Measurements from ENCODE around the gene ETS1. TPM values are rescaled to one million over a fixed set of nuclear protein-coding genes. Genes with fewer than 3 reads are reported as not detected.
A peak's percentile ranks its signal among the peaks of the same experiment; 100 is the strongest.

ETS1 gene
- 88.0 TPM for total RNA-seq

GRCh38 chr11:128587415-128587814, at the start of gene ETS1:
ETS1 (minus strand) TSS chr11:128587558; CDS start chr11:128573130, 14,428 bp downstream.
- H3K4me1 ChIP-seq, result no peaks in the 10 kb centered on the region
- H3K9me3 ChIP-seq, result no peaks in the 10 kb centered on the region
- DNase-seq (ENCODE audit: low spot score in 2 of 2), result no peak
- no peak for TF ChIP-seq CTCF (IDR thresholded peaks at IDR 0.05)
- H3K4me3 ChIP-seq, result peak within 1 kb of the TSS in 1 of 2 donors; percentile 1
- H3K27me3 ChIP-seq, result no peaks in the 10 kb centered on the region
- intact Hi-C loops (cut with DNase I), result no loop called here
- no peak within 1 kb of the TSS for H3K27ac ChIP-seq
- no peaks in the 10 kb centered on the region for H3K36me3 ChIP-seq

GRCh38 chr11:128634395-128634794, 47.0 kb upstream of the ETS1 start:
- Histone ChIP-seq H3K9me3 (no peaks in the 10 kb centered on the region), H3K36me3 (no peaks in the 10 kb centered on the region), H3K4me3 (no peak overlapping the region), H3K27ac (no peak overlapping the region), H3K4me1 (no peaks in the 10 kb centered on the region), H3K27me3 (no peaks in the 10 kb centered on the region)
- no peak for TF ChIP-seq CTCF (IDR thresholded peaks at IDR 0.05)
- intact Hi-C loops (cut with DNase I), result loop anchor here (5.0 kb wide), 3 partner anchors 297 to 602 kb away; no protein-coding TSS in a partner anchor
- DNase-seq (ENCODE audit: low spot score in 2 of 2), result no peak

- Histone ChIP-seq H3K36me3 (no peaks in the 10 kb centered on the region), H3K4me3 (no peak overlapping the region), H3K4me1 (no peaks in the 10 kb centered on the region), H3K27ac (no peak overlapping the region), H3K27me3 (no peaks in the 10 kb centered on the region), H3K9me3 (no peaks in the 10 kb centered on the region)
- TF ChIP-seq CTCF (IDR thresholded peaks at IDR 0.05), result no peak
- intact Hi-C loops (cut with DNase I), result loop anchor here (5.0 kb wide), 3 partner anchors 296 to 601 kb away; no protein-coding TSS in a partner anchor
- DNase-seq (ENCODE audit: low spot score in 2 of 2), result no peak
Measured at GRCh38 chr11:128633384-128633965, 46.1 kb upstream of the ETS1 start.

GRCh38 chr11:128632141-128632791, 44.9 kb upstream of the ETS1 start:
- Histone ChIP-seq H3K4me3 (no peak overlapping the region), H3K9me3 (no peaks in the 10 kb centered on the region), H3K27me3 (no peaks in the 10 kb centered on the region), H3K4me1 (no peaks in the 10 kb centered on the region), H3K27ac (no peak overlapping the region), H3K36me3 (no peaks in the 10 kb centered on the region)
- intact Hi-C loops (cut with DNase I), result loop anchor here (1.0 to 5.0 kb wide), 4 partner anchors 295 to 600 kb away; no protein-coding TSS in a partner anchor
- no peak for DNase-seq (ENCODE audit: low spot score in 2 of 2)
- TF ChIP-seq CTCF (IDR thresholded peaks at IDR 0.05), result peak; percentile 35 to 61 (median 56)

GRCh38 chr11:128630367-128631230, 43.2 kb upstream of the ETS1 start:
- DNase-seq (ENCODE audit: low spot score in 2 of 2), result peak in 1 of 2 donors; percentile 92
- Histone ChIP-seq H3K27me3 (no peaks in the 10 kb centered on the region), H3K4me1 (no peaks in the 10 kb centered on the region), H3K27ac (peak overlapping the region; percentile 45 to 49), H3K4me3 (no peak overlapping the region), H3K36me3 (no peaks in the 10 kb centered on the region), H3K9me3 (no peaks in the 10 kb centered on the region)
- TF ChIP-seq CTCF (IDR thresholded peaks at IDR 0.05), result peak; percentile 86 to 91 (median 86)
- intact Hi-C loops (cut with DNase I), result loop anchor here (1.0 to 5.0 kb wide), 5 partner anchors 201 to 598 kb away; no protein-coding TSS in a partner anchor
